ENCODE measurements around the gene ANKS6. TPM values are rescaled to one million over a fixed set of nuclear protein-coding genes. Genes with fewer than 3 reads are reported as not detected.

The ANKS6 gene
- total and polyA plus RNA-seq, 2 of the 8 experiments (the other 6 are each of a cell fraction or from before 2014, with no cell fraction given), result 34.1 to 56.3 TPM

GRCh38 chr9:98826716-98827115, 30.4 kb upstream of the ANKS6 start:
- POLR2A ChIA-PET (ENCODE audit: partially characterized antibody), result no interaction called here
- Histone ChIP-seq H3K79me1 (ENCODE audit: low read depth, low read length) (no peaks in the 10 kb centered on the region), H3K56ac (replicated peaks; ENCODE audit: insufficient read length, low read depth, low read length) (no peak overlapping the region), H3K4ac (replicated peaks; ENCODE audit: insufficient read length, low read depth, low read length) (no peak overlapping the region), H3K23me2 (ENCODE audit: low read depth, low read length) (no peaks in the 10 kb centered on the region), H2BK20ac (ENCODE audit: low read length) (no peak overlapping the region), H3K79me2 (ENCODE audit: control insufficient read depth in 1 of 2, insufficient read depth in 2 of 2, low read length in 2 of 2) (no peaks in the 10 kb centered on the region), H3K9ac (replicated peaks in 1 of 4; ENCODE audit: extremely low read depth in 1 of 4, low read depth in 3 of 4, low read length in 3 of 4) (0 out of 7 replicates have a peak overlapping the region, but pooled peaks of 1 of the 4 experiments have one; percentile 1), H3K23ac (ENCODE audit: insufficient read length) (no peak overlapping the region), H3K4me1 (replicated peaks in 1 of 4; ENCODE audit: control insufficient read depth in 3 of 4, insufficient read depth in 4 of 4, low read length in 3 of 4) (no peaks in the 10 kb centered on the region), H2BK15ac (ENCODE audit: low read length) (no peak overlapping the region), H3K36me3 (ENCODE audit: control insufficient read depth in 2 of 4, insufficient read depth in 4 of 4, low read length in 3 of 4) (peaks cover 0 to 13% (median 0%) of the 10 kb centered on the region in 4 experiments; a peak in 4 of 8 replicates), H4K8ac (ENCODE audit: extremely low read depth, insufficient read depth, low read length) (no peak overlapping the region; the same call in 1 of the 2 replicates), H3K14ac (ENCODE audit: insufficient read length) (no peak overlapping the region), H4K91ac (replicated peaks; ENCODE audit: insufficient read length, low read length) (no peak overlapping the region), H2AK5ac (ENCODE audit: low read depth, low read length) (no peak overlapping the region), H4K20me1 (replicated peaks in 1 of 2; ENCODE audit: control insufficient read depth in 1 of 2, insufficient read depth in 2 of 2, low read length in 2 of 2) (no peaks in the 10 kb centered on the region), H3K27ac (ENCODE audit: low read depth, low read length) (no peak overlapping the region), H3K4me2 (ENCODE audit: insufficient read depth in 1 of 2, low read depth in 2 of 2, low read length in 2 of 2) (no peak overlapping the region), H3K9me3 (ENCODE audit: insufficient read depth in 2 of 2, low read depth in 1 of 2, low read length in 1 of 2) (no peaks in the 10 kb centered on the region), H2AFZ (ENCODE audit: low read length) (no peak overlapping the region), H3K27me3 (replicated peaks in 1 of 4; ENCODE audit: control insufficient read depth in 3 of 4, extremely low read depth in 1 of 4, insufficient read depth in 3 of 4, low read length in 3 of 4) (no peaks in the 10 kb centered on the region), H4K5ac (ENCODE audit: insufficient read length, low read depth, low read length) (no peak overlapping the region), H3K18ac (ENCODE audit: extremely low read depth, low read length) (no peak overlapping the region), H2BK120ac (replicated peaks; ENCODE audit: low read depth, low read length) (no peak overlapping the region), H3K4me3 (ENCODE audit: extremely low read depth in 1 of 4, insufficient read depth in 2 of 4, low read depth in 3 of 4, low read length in 4 of 4) (no peak overlapping the region), H2BK5ac (ENCODE audit: low read depth, low read length) (no peak overlapping the region), H2BK12ac (ENCODE audit: low read depth, low read length) (no peak overlapping the region)
- WGBS, 2 experiments (ENCODE audit: extremely low coverage in 1 of 2, insufficient coverage in 1 of 2, insufficient read length in 1 of 2, insufficient replicate concordance in 2 of 2, low coverage in 1 of 2, low lambda C conversion rate in 2 of 2, missing lambda C conversion rate in 1 of 2), result 93% methylated on average over 20 of the region's 20 CpGs; no CpG with 5 or more reads in 1 of the 2 experiments
- DNase-seq (ENCODE audit: low read depth in 1 of 2, low spot score in 2 of 2) (no peak), FAIRE-seq (no peak)
- CTCF ChIA-PET (ENCODE audit: partially characterized antibody), result interaction anchor here (0.6 to 2.5 kb wide), 4 partner anchors 21 to 1445 kb away, joined by 3 to 14 read pairs (median 6); no protein-coding TSS in a partner anchor
- TF ChIP-seq RXRA (IDR thresholded peaks at IDR 0.05; ENCODE audit: insufficient read depth, low read depth, low read length), result no peak
- TF ChIP-seq FOSL1 (IDR thresholded peaks at IDR 0.05; ENCODE audit: insufficient read depth, low read depth, low read length), result no peak
- TF ChIP-seq POLR2A (IDR thresholded peaks at IDR 0.05; ENCODE audit: control extremely low read depth in 1 of 2, low read depth in 2 of 2, low read length in 2 of 2), result no peak
- no peak for TF ChIP-seq TEAD4 (IDR thresholded peaks at IDR 0.05; ENCODE audit: low read depth, low read length)

Data from H1 (cell line).